Uterus (tissue), 2 donors: Measurements from ENCODE around the gene DENND2A.

Source experiments
- CTCF ChIP-seq, 4 experiments: fragments of 200-600 bp in 2 of 4; fragments of 450-650 bp in 2 of 4; sonication (generic) in 2 of 4; IDR thresholded peaks; one replicate each; pipeline ENCODE4 v1.5.1; 2016 to 2019; ENCODE audit warnings: antibody characterized with exemption in 4 of 4, mild to moderate bottlenecking in 2 of 4, moderate library complexity in 1 of 4
- POLR2A ChIP-seq, 2 donors: fragments of 450-650 bp; IDR thresholded peaks; one replicate each; pipeline ENCODE4 v1.6.1; 2016; ENCODE audit warnings: antibody characterized with exemption in 2 of 2, mild to moderate bottlenecking in 1 of 2, moderate library complexity in 1 of 2

GRCh38 chr7:140604076-140604475, 36.5 kb downstream of the DENND2A start:
- TF ChIP-seq POLR2A (IDR thresholded peaks at IDR 0.05) (no peak), CTCF (IDR thresholded peaks at IDR 0.05) (no peak)
